ENCODE measurements around the gene TCF25. TPM values are rescaled to one million over a fixed set of nuclear protein-coding genes. Genes with fewer than 3 reads are reported as not detected.

The TCF25 gene
- polyA plus RNA-seq, 1 donor (not counting 4 experiments of a cell fraction or from before 2014, with no cell fraction given) = 103 TPM

GRCh38 chr16:89853306-89853993 lies 19.9 kb upstream of the TCF25 start:
- H3K4me2 ChIP-seq (ENCODE audit: control insufficient read depth, extremely low read depth, insufficient read depth, low read depth, low read length) = no peak overlapping the region
- no peak overlapping the region for H3K9ac ChIP-seq (ENCODE audit: control insufficient read depth, extremely low read depth, insufficient read depth, low read length)
- H4K20me1 ChIP-seq (ENCODE audit: control insufficient read depth, extremely low read depth, insufficient read depth, low read length) = no peaks in the 10 kb centered on the region
- H2AFZ ChIP-seq (ENCODE audit: control insufficient read depth, low read length) = no peak overlapping the region
- no peaks in the 10 kb centered on the region for H3K9me3 ChIP-seq (ENCODE audit: control insufficient read depth, low read depth, low read length)
- dilution Hi-C loops (cut with MboI; ENCODE audit: extremely low pct_ligation_motif_present, low sequenced_read_pairs) = no loop called here
- FAIRE-seq (no peak), DNase-seq (ENCODE audit: low read depth, low spot score) (no peak)
- no peaks in the 10 kb centered on the region for H3K4me1 ChIP-seq (ENCODE audit: control insufficient read depth, extremely low read depth, insufficient read depth, low read length)
- H3K36me3 ChIP-seq (ENCODE audit: control insufficient read depth in 2 of 2, extremely low read depth in 1 of 2, insufficient read depth in 2 of 2, low read length in 2 of 2) = no peaks in the 10 kb centered on the region
- TF ChIP-seq CTCF (optimal IDR thresholded peaks at IDR 0.05 in 1 of 3, IDR thresholded peaks at IDR 0.05 in 1 of 3, conservative IDR thresholded peaks at IDR 0.05 in 1 of 3; ENCODE audit: extremely low read depth in 1 of 3, insufficient read depth in 2 of 3, low read length in 3 of 3) (no peak), EZH2 (IDR thresholded peaks at IDR 0.05; ENCODE audit: low read length) (no peak)
- H3K27ac ChIP-seq (ENCODE audit: control insufficient read depth, insufficient read depth, low read length) = no peak overlapping the region
- no peak overlapping the region for H3K4me3 ChIP-seq (ENCODE audit: control insufficient read depth in 2 of 3, extremely low read depth in 1 of 3, insufficient read depth in 2 of 3, low read depth in 1 of 3, low read length in 3 of 3)
- H3K79me2 ChIP-seq (ENCODE audit: control insufficient read depth, insufficient read depth, low read length) = no peaks in the 10 kb centered on the region
- no peaks in the 10 kb centered on the region for H3K9me1 ChIP-seq (ENCODE audit: control insufficient read depth, extremely low read depth, insufficient read depth, low read length)
- H3K27me3 ChIP-seq (ENCODE audit: control insufficient read depth, extremely low read depth, insufficient read depth, low read length) = no peaks in the 10 kb centered on the region

GRCh38 chr16:89855301-89855945 lies 18.0 kb upstream of the TCF25 start:
- no peaks in the 10 kb centered on the region for H4K20me1 ChIP-seq (ENCODE audit: control insufficient read depth, extremely low read depth, insufficient read depth, low read length)
- no peaks in the 10 kb centered on the region for H3K27me3 ChIP-seq (ENCODE audit: control insufficient read depth, extremely low read depth, insufficient read depth, low read length)
- H3K9me3 ChIP-seq (ENCODE audit: control insufficient read depth, low read depth, low read length) = no peaks in the 10 kb centered on the region
- H3K4me1 ChIP-seq (ENCODE audit: control insufficient read depth, extremely low read depth, insufficient read depth, low read length) = no peaks in the 10 kb centered on the region
- no peaks in the 10 kb centered on the region for H3K36me3 ChIP-seq (ENCODE audit: control insufficient read depth in 2 of 2, extremely low read depth in 1 of 2, insufficient read depth in 2 of 2, low read length in 2 of 2)
- no peaks in the 10 kb centered on the region for H3K9me1 ChIP-seq (ENCODE audit: control insufficient read depth, extremely low read depth, insufficient read depth, low read length)
- no peak for FAIRE-seq
- H3K9ac ChIP-seq (ENCODE audit: control insufficient read depth, extremely low read depth, insufficient read depth, low read length) = no peak overlapping the region
- no peak overlapping the region for H3K4me3 ChIP-seq (ENCODE audit: control insufficient read depth in 2 of 3, extremely low read depth in 1 of 3, insufficient read depth in 2 of 3, low read depth in 1 of 3, low read length in 3 of 3)
- no peak overlapping the region for H3K4me2 ChIP-seq (ENCODE audit: control insufficient read depth, extremely low read depth, insufficient read depth, low read depth, low read length)
- no peaks in the 10 kb centered on the region for H3K79me2 ChIP-seq (ENCODE audit: control insufficient read depth, insufficient read depth, low read length)
- H3K27ac ChIP-seq (ENCODE audit: control insufficient read depth, insufficient read depth, low read length) = no peak overlapping the region
- TF ChIP-seq EZH2 (IDR thresholded peaks at IDR 0.05; ENCODE audit: low read length) (no peak), CTCF (optimal IDR thresholded peaks at IDR 0.05 in 1 of 3, IDR thresholded peaks at IDR 0.05 in 1 of 3, conservative IDR thresholded peaks at IDR 0.05 in 1 of 3; ENCODE audit: extremely low read depth in 1 of 3, insufficient read depth in 2 of 3, low read length in 3 of 3) (no peak)
- dilution Hi-C loops (cut with MboI; ENCODE audit: extremely low pct_ligation_motif_present, low sequenced_read_pairs) = no loop called here
- H2AFZ ChIP-seq (ENCODE audit: control insufficient read depth, low read length) = no peak overlapping the region
- no peak for DNase-seq (ENCODE audit: low read depth, low spot score)
